ENCODE results near the gene SMIM22.
A peak's percentile ranks its signal among the peaks of the same experiment; 100 is the strongest.
"Not testable (repeated sequence)": the region's sequence is repeated elsewhere in the genome, so short reads cannot be mapped to it uniquely, and the experiment has no call there.

The SMIM22 gene

DNA sequence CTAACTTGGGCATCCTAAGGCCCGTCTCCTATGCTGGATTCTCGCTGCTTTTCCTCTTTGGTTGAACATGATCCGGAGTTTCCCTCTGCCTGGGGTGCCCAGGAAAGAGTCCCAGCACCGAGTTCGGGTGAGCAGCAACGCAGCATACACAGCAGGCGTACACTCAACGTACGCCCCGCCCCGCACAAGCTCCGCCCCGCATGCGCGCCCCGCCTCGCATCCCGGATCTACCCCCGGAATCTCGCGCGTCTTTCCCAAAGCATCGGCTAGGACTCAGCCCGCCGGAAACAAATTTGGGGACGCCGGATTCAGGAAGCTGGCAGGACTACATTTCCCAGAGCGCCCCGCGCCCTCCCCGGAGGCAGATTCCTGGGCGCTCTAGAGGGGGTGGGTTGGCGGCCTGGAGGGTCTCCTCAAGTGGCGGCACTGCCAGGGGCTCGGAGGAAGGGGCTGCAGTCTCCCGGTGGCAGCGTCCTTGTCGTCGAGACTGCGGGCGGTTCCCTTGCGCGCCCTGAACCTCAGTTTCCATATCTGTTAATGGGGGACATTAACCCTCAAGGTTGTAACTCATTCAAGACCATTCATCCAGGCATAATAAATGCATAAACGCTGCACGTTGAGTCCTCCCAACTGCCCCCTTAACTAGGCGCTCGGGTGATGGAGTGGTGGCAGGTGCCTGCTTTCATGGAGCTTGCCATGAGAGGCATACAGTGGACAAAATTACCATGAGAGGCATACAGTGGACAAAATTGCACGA, 26.4 kb upstream of the SMIM22 start:
- DNase-seq (ENCODE audit: low spot score): peak; percentile 59

DNA sequence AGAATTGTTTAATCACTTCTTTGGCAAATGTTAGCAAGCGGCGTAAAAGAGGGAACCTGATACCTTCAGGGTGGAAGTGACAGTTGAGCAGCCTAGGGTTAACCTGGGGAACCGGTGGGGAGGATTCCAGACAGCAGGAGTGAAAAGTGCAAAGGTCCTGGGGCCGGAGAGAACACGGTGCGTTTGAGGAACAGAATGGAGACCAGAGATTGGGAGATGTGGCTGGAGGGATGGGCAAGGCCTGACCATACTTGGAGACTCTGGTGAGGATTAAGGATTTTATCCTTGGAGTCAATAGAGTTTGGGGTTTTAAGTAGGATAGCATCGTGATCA, 25.9 kb upstream of the SMIM22 start:
- no peak for DNase-seq (ENCODE audit: low spot score)

DNA sequence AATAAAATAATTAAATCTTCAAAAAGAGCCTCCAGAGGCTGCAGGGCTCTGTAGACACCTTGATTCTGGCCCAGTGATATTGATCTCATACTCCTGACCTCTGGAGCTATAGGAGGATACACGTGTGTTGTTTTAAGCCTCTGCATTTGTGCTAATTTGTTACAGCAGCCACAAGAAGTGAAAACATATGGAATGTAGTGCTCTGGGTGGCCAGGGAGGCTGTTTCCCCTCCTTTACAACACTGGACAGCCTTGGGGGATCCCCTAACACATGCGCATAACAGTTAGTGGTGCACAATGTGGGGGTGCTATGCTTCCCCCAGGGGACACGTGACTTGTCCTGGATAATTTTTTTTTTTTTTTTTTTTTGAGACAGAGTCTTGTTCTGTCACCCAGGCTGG, 23.5 kb upstream of the SMIM22 start:
- DNase-seq (ENCODE audit: low spot score): no peak

DNA sequence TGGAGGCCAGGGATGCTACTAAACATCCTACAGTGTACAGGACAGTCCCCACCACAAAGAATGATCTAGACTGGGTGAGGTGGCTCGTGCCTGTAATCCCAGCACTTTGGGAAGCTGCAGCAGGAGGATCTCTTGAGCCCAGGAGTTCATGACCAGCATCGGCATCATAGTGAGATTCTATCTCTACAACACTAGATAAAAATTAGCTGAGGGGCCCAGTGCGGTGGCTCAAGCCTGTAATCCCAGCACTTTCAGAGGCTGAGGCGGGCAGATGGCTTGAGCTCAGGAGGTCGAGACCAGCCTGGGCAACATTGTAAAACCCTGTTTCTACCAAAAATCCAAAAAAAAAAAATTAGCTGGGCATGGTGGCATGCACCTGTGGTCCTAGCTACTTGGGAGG, 22.8 kb upstream of the SMIM22 start:
- no peak for DNase-seq (ENCODE audit: low spot score)

DNA sequence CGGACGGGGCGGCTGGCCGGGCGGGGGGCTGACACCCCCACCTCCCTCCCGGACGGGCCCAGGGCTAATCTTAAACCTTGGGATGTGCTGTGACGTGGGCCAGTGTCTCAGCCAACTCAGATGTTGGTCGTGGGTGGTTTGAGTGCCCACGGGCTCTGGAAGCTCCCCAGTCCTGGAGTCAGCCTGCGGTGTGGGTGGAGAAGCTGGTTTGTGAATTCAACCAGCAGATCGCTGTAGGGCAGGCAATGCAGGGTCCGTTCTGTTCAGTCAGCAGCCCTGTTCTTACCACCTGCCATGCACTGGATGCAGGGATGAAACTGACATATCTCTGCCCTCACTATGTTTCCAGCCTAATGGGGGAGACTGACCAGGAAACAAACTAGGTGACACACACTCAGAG, 20.2 kb upstream of the SMIM22 start:
- no peak for DNase-seq (ENCODE audit: low spot score)

DNA sequence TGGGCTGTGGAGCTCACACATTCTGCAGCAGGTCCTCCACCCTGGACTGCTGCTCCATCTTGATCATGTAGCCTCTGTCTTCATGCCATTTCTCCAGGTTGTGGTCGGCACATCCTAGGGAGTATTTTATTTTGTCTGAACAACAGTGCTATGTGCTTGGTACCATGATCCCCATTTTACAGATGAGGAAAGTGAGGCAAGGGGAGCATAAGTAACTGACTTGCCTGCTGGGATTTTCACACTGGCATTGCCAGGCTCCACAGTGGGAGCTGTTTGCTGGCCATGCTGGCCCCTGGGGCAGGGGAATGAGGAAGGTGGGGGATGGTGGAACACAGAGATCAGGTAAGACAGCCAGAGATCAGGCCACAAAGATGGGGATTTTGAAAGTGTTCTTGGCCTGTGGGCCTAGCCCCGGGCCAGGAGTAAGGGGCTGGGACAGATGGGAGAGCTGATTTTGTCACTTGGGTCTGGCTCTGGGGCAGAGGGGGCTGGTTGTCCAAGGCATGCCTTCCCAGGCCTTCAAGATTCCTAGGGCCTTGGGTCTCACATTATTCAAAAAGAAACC, 18.9 kb upstream of the SMIM22 start:
- DNase-seq (ENCODE audit: low spot score): no peak

DNA sequence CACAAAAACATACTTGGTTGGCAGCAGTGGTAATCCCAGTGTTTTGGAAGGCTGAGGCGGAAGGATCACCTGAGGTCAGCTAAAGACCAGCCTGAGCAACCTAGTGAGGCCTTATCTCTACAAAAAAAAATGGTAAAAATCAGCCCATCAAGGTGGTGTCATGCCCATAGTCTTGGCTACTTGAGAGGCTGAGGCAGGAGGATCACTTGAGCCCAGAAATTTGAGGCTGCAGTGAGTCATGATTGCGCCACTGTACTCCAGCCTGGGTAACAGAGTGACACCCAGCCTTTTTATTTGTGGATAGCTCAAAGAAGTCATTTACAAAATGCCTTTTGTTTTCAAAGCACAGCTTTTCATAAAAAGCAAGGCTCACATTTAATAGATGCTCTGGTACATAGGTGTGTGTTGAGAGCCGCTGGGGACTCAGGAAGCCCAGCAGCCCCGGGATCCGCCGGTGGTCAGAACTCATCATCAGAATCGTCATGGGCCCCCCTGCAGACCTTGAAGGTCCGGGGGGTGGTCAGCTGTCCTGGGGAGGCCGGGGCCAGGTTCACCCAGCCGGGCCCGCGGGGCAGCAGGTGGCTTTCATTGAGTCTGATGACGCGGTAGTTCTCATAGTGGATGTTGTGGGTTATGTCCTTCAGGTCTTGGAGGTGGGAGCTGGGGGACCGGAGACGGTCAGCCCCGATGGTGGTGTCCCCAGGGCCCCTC, 17.7 kb upstream of the SMIM22 start:
- no peak for DNase-seq (ENCODE audit: low spot score)

DNA sequence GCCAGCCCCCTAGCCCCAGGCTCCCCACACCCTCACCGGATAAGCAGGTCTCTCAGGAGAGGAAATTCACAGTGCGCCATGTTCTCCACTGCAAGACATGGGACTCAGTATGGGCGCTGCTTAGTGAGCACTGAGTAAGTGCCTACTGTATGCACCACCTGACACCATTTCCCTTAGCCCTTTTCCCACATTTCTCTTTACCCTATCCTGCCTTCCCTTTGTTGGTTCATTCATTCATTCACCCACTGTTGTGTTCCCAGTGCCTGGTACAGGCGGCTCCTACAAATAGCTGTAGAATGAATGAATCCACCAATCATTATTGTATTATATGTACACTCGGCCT, 17.1 kb upstream of the SMIM22 start:
- DNase-seq (ENCODE audit: low spot score): no peak

DNA sequence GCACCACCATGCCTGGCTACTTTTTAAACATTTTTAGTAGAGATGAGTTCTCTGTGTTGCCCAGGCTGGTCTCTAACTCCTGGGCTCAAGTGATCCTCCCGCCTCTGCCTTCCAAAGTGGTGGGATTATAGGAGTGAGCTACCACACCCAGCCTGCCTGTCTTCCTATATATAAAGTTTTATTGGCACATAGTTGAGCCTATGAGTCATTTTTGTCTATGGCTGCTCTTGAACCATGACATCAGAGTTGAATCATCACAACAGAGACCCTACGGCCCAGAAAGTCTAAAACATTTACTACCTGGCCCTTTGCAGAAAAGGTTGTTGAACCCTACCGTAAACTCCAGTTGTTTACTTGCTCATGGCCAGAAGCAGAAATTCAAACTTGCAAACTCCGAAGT, 14.9 kb upstream of the SMIM22 start:
- no peak for DNase-seq (ENCODE audit: low spot score)

DNA sequence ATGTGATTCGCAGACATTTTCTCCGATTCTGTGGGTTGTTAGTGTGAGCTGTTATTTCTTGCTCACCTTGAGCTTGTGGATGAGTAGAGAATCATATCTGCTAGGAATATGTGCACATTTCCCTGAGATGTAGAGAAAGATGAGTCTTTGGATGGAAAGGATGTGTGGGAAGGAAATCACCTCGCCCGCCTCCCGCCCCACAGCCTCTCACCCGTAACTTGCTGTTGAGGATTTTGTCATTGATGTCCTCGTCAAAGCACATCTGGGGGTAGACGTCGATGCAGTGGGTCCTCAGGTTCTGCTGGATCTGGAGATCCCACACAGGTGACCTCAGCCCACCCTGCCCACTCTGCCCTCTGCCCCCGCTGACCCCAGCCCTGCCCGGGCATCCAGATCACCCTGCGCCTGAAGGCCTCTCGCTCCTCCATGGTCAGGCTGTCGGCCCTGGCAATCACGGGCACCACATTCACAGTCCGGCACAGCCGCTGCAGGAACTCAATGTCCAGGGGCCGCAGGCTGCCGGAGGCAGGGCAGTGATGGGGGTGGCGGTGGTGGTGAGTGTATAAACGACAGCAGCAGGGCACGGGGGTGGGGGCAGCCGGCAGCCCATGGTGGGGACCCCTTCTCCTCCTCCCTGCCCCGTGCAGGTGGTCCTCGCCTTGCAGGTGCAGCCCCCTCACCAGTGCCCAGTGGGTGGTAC, 11.8 kb upstream of the SMIM22 start:
- DNase-seq (ENCODE audit: low spot score): no peak

DNA sequence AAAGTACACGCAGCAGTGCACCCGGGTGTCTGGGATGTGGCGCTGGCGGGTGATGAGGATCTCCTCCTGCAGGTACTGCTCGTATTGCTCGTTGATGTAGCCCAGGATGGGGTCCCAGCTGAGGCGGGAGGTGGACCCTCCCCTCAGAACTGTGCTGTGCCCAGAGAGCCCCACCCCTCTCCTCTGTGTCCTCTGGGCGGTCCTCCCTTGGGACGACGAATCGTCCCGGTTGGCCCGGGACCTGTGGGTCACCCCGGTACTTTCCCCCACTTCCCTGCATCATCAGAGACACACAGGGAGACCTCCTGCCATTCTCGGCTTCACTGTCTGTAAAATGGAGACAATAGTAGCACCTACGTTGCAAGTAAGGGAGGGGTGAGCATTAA, 11.2 kb upstream of the SMIM22 start:
- DNase-seq (ENCODE audit: low spot score): no peak

DNA sequence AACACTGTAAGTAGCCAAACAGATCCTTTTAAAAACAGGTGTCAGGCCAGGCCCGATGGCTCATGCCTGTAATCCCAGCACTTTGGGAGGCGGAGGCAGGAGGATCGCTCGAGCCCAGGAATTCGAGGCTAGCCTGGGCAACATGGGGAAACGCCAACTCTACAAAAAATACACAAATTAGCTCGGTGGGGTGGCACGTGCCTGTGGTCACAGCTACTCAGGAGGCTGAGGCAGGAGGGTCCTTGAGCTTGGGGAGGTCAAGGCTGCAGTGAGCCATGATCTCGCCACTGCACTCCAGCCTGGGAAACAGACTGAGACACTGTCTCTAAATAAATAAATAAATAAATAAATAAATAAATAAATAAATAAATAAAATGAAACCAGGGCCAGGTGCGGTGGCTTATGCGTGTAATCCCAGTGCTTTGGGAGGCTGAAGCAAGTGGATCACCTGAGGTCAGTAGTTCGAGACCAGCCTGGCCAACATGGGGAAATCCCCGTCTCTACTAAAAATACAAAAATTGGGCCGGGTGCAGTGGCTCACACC, 10.7 kb upstream of the SMIM22 start:
- not testable (repeated sequence) for DNase-seq (ENCODE audit: low spot score)

DNA sequence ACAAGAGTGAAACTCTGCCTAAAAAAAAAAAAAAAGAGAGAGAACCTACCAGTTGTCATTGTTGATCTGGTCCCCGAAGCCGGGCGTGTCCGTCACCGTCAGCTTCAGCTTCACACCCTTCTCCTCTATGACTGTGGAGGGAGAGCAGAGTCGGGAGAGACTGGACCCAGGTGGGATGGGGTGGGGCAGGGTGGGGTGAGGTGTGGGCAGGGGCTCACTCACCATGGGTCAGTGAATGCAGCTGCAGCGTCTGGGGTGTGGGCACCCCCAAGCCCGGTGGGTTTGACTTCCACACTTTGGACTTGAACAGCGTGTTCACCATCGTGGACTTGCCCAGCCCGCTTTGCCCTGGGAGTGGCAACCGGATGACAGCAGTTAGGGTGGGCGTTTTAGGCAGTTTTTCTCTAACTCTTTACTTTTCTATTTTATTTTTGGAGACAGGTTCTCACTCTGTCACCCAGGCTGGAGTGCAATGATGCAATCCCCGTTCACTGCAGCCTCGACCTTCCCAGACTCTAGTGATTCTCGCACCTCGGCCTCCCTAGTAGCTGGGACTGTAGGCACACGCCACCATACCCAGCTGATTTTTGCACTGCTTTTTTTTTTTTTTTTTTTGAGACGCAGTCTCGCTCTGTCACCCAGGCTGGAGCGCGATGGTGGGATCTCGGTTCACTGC, 9.3 kb upstream of the SMIM22 start:
- no peak for DNase-seq (ENCODE audit: low spot score)

DNA sequence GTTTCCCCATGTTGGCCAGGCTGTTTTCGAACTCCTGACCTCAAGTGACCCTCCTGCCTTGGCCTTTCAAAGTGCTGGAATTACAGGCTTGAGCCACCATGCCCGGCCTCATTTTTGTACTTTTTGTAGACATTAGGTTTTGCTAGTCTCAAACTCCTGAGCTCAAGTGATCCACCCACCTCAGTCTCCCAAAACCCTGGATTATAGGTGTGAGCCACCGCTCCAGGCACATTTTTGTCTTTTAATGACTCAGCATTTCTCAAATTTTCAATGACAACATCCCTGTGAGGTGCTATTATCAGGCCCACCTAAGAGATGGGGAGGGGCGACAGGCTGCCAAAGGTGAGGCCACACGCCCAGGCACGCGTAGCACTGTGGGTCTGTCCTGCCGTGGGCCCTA, 8.1 kb upstream of the SMIM22 start:
- DNase-seq (ENCODE audit: low spot score): no peak

DNA sequence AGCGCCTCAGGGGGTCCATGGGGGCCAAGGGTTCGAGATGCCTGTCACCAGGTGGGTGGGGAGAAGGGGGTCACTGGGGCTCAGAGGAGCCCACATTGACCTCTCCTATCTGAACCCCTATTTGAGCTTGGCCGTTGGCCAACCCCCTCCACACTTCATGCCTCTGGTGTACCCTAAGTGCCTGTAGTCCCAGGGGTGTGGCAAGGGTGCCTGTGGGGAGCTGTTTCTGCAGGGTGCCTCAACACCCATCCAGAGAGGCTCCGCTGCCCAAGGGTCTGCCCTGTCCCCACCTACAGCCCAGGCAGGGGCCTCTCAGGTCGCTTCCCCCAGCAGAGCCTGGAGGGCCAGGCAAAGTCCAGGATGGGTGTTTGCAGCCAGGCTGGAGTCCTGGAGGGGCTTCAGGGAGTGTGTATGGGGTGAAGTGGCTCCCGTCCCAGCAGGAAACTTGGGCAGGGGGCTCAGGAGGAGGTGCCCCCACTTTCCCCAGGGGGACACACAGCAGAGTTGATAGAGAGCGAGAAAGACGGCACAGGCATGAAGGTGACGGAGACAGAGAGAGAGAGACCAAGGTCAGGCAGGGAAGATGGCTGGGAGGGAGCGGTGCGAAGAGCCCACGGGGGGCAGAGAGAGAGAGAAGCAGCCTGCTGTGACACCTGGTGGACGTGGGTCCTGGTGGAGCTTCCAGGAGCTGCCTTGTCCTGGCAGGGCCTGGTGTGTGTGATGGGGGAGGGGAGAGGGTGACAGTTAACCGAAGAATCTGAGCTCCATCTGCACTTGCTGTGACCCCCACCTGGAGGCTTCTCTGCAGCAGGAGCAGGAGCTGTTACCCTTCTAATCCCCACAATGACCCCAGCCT, 7.3 kb upstream of the SMIM22 start, which contains the start of gene SEPTIN12:
TSS of gene SEPTIN12 (minus strand) at position 719 of the 856 bp plus-strand sequence. CDS start at position 19, 700 bp downstream.
- DNase-seq (ENCODE audit: low spot score): no peak

DNA sequence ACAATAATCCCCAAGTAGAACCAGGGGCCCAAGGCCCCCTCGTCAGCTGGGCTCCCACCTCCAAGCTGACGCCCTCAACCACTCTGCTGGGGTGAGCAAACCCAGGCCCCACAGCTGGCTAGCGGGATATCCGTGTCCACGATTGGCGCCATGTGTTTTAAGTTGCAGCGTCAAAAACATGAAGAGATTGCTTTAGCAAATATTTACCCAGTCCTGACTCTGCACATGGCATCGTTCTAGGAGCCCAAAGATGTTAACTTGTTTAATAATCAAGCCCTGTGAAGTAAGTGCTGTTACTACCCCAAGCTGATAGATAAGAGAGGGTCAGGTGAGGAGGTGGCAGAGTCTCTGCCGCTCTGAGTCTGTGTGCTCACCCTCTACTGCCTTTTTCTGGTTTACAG, 6.7 kb upstream of the SMIM22 start:
- DNase-seq (ENCODE audit: low spot score): no peak

DNA sequence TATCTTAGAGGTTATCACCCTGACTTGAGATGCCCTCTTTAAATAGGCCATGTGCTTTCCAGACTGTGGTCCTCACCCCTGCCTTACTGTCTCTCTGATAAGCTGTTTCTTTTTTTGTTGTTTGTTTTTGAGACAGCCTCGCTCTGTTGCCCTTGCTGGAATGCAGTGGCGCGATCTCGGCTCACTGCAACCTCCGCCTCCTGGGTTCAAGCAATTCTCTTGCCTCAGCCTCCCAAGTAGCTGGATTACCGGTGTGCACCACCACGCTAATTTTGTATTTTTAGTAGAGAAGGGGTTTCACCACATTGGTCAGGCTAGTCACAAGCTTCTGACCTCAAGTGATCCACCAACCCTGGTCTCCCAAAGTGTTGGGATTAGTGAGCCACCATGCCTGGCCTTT, 6.3 kb upstream of the SMIM22 start:
- no peak for DNase-seq (ENCODE audit: low spot score)

DNA sequence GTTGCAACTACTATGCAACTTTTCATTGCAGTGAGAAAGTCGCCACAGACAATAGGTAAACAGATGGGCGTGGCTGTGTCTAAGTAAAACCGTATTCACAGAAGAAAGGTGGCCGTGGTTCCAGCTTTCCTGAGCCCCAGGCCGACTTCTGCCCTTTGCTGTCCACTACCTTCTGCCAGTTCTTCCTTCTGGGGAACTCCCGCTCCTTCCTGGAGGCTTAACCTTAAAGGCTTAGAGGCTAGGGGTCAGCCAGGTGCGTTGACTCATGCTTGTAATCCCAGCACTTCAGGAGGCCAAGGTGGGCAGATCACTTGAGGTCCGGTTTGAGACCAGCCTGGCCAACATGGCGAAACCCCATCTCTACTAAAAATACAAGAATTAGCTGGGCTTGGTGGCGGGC, 4.9 kb upstream of the SMIM22 start:
- DNase-seq (ENCODE audit: low spot score): no peak

DNA sequence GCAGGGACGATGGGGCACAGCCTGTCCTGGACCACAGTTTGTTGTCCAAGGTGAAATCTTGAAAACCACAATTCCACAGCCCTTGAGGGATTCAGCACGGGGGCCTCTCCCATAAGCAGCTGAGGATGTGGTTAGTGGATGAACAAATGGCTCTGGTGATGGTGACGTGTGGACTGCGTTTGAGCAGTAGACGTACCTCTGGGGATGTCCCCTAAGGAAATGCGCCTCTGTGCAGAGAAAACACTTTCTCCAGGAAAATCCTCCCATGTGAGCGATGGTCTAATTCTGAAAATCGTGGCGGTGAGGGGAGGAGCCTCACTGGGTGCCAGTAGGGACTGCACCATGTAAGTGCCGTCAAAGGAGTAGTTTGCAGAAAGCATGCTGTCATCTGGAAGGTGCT, 4.3 kb upstream of the SMIM22 start:
- no peak for DNase-seq (ENCODE audit: low spot score)

DNA sequence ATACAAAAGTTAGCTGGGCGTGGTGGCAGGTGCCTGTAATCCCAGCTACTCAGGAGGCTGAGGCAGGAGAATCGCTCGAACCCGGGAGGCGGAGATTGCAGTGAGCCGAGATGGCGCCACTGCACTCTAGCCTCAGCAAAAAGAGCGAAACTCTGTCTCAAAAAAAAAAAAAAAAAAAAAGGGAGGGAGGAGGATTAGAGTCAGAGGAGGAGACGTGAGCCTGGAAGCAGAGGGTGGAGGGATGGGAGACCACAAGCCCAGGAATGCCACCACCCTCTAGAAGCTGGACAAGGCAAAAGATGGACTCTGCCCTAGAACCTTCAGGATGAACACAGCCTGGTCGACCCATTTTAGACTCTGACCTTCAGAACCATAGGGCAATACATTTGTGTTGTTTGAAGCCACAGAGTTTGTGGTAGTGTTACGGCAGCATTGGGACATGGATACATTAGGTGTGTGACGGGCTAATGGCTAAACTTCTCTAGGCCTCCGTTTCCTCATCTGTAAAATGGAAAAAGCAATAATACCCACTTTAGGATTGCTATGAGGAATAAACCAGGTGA, 2.1 kb upstream of the SMIM22 start:
- DNase-seq (ENCODE audit: low spot score): no peak
